Fibroblast of skin of right biceps (primary cell): ENCODE measurements around the gene CACNA1A.

ENCODE experiments used
- DNase-seq: peaks from one replicate; pipeline ENCODE4 v3.0.0-alpha.2; 2013

CACNA1A gene

GRCh38 chr19:13301627-13302334, 204.5 kb downstream of the CACNA1A start:
- DNase-seq, result no peak

DNA sequence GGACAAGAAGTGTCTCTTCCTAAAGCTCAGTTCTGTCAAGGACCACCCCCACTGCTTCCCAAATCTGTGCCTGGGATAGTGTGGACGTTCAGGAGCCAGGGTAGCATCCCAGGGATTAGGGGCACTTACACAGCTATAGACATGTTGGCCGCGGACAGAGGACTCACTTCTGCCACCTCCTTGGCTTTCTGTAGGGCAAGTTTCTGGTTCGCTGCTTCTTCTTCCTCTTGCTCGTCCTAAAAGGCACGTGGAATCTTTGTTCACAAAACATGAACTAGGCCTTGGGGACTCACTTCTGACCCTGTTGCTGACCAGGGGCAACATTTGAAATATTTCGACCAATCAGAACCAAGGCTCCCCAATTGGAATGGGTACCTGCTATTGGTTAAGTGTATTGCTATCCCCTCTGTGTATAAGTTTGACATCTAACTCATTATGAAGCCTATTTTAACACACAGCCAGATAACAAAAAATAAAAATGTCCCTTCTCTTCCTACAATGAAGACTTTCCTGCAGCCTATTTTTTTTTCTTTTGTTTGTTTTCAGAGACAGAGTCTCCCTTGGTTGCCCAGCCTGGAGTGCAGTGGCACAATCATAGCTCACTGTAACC, 205.8 kb downstream of the CACNA1A start:
- no peak for DNase-seq

- no peak for DNase-seq
Observed at GRCh38 chr19:13299838-13300237, 206.4 kb downstream of the CACNA1A start.

- DNase-seq, result no peak
Observed at GRCh38 chr19:13298565-13299481, 207.5 kb downstream of the CACNA1A start.

- no peak for DNase-seq
Observed at GRCh38 chr19:13297023-13297422, 209.3 kb downstream of the CACNA1A start.

- no peak for DNase-seq
Observed at GRCh38 chr19:13294812-13295567, 211.3 kb downstream of the CACNA1A start.

DNA sequence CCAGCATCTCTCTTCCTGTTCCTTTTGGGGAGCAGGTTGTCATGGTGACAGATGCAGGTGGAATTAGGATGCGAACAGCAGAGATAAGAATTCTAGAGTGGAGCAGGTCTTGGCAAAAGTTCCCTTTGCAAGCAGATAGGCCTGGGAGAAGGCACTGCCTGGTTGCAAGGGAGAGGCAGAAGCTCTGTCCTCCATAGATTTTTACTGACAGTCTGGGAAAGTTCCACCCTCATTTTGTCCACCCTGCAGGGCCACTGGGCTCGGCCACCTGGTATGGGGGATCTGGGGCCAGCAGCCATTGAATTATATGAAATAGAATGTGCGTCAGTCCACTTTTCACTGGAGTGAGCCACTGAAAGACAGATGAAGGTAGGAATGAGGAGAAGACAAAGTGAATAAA, 214.4 kb downstream of the CACNA1A start:
- DNase-seq, result no peak

DNA sequence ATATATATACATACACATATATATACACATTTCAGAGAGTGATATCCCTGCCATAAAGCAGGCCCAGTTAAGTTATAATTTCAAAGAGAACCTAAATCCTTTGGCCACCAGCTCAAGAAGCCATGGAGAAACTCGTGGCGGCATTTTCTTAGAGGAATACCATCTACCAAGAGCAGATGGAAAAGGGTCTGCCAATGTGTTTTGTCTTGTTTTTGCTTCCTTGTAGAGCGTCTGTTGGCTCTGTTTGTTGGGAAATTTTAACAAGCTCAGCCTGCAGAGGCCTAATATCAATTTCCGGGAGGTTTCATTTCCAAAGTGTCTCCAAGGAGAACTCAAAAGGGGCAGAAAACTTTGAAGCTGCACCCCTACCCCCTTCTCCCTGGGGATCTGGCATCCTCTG, 215.5 kb downstream of the CACNA1A start:
- DNase-seq, result no peak

- DNase-seq, result no peak
Observed at GRCh38 chr19:13289295-13289694, 217.0 kb downstream of the CACNA1A start.

GRCh38 chr19:13286195-13286985, 219.9 kb downstream of the CACNA1A start:
- no peak for DNase-seq

DNA sequence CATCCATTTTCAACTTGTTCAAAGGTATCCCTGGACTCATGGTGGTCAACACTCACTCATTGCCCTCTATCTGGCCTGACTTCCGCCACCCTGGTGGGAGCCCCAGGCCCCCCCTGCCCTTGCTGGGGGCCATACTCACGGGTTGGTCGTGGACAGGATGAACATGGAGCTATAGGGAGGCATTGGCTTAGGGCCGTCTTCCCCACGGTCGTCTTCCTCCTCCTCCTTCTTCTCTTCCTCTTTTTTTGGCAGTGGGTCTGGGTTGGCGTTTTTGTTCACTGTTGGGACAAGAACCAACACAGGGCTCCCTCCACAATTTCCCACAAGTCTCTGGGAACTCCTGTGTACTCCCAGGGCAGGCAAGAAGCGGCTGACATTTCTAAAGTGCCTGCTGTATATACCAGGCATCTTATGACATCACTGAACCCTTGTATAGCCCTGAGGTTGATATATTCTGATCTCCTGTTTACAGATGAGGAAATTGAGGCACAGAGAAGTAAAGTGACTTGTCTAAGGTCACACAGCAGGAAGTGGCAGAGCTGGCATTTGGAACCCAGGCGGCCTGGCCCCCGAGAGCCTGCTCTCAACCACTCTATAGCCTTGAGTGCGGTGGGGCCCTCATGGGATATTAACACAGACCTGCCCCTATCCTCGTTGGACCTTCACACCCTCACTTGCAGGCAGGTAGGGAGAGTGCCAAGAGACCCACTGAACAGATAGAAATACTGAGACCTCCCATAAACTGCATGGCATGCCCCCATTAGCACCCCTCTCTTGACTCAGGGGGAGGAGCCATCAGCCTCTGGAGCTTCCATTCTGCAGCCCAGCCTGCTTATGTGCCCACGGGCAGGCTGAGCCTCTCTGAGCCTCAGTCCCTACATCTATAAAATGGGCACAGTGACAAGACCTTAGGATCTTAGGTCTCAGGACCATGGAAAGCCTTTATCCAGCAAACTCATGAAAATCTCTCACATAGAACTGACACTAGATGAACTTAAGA, 221.1 kb downstream of the CACNA1A start:
- no peak for DNase-seq

DNA sequence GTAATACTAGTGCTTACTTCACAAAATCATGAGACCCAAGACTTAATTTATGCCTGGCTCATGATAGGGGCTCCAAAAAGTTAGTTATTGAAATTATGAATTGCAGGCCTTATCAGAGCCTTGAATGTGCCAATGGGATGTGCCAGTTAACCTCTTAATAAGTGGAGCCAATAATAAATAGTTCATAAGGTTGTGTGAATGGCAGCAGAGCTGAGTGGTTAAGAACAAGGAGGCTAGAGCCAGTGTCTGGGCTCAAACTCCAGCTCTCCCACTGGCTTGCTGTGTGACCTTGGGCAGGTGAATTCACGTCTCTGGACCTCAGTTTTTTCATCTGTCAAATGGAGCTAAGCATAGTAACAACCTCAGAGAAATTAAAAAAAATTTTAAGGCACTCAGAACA, 222.4 kb downstream of the CACNA1A start:
- no peak for DNase-seq

GRCh38 chr19:13282486-13283065, 223.7 kb downstream of the CACNA1A start:
- DNase-seq, result no peak

DNA sequence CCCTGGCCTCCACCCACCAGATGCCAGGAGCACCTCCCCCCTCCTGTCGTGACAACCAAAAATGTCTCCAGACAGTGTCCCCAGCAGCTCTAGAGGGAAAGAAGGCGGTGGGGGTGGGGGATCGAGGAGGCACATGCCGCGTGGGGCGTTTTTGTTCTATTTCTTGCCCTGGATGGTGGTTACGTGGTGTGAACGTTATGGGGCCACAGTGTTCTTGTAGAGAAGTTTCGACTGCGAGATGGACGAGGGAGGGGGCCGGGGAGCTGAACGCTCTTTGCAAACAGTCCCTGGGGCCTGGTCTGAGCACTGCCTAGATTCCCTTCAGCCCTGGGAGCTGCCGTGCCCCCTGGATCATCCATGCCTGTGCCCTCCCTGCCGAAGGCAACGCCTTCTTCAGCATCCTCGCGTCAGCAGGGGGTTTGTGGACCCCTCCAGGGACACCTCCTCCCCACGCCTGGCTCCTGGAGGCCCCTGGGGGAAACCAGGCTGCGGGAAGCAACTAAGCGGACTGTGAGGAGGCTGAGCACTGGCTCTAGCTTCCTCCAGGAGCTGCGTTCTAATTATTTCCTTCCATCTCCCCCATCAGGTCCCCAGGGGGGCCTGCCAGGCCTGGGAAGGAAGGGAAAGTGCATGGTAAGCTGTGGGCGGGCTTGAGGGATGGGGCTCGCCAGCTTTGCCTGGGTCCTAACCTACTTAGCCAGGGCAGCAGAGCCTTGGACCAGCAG, 224.6 kb downstream of the CACNA1A start:
- no peak for DNase-seq

DNA sequence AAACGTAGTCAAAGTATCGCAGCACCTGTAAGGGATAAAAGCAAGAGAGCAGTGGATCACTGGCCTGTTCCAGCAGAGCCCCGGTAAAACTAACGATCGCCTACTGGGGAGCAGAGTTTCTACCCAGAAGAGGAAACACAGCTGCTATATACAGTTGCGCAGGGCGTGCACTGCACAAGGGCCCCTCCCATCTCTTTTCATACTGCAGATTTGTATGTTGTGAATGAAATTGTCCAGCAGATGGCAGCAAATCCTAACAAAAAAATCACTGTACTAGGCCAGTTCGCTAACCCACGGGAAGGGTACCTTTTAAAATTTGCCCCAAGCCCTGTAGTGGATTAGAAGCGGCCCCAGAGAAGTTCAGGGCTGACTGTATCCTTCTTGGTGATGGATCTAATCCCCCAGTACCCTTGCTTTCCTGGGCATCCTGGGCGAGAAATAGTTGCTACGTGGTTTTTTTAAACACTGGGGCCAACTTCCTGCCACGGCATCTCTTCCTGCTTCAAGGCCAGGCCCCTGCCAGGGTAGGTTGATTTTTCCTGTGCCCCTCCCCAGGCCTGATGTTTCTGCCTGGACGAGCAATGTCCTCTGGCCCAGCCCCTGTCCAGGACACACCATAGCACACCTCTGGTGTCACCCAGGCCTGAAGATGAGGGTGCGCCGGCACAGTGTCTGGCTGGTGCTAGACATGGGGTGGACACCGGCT, 229.0 kb downstream of the CACNA1A start:
- DNase-seq, result peak; percentile 74

DNA sequence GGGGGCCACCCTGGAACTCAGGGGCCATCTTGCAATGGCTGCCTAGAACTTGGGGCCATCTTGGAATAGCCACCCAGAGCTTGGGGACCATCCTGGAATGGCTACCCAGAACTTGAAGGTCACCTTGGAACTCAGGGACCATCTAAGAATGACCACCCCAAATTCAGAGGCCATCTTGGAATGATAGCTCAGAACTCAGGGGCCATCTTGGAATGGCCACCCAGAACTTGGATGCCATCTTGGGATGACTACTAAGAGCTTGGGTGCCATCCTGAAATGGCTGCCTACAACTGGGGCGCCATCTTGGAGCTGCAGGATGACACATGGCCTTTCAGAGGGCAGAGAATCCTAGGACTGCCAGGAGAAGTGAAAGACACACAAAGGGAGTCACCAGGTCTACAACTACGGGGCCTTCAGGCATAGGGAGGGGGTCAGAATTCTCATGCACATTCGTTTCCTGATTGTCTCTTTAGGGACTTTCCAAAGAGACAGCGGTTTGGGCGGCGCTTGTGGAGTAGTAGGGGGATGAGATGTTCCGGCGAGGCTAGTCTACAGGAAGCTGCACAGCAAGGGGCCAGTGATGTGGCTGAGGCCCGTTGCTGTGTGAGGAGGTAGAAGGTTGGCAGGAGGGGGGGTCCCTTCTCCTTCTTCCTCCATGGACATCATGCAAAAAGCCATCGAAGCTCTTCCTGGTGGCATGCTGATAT, 231.1 kb downstream of the CACNA1A start:
- DNase-seq, result no peak

DNA sequence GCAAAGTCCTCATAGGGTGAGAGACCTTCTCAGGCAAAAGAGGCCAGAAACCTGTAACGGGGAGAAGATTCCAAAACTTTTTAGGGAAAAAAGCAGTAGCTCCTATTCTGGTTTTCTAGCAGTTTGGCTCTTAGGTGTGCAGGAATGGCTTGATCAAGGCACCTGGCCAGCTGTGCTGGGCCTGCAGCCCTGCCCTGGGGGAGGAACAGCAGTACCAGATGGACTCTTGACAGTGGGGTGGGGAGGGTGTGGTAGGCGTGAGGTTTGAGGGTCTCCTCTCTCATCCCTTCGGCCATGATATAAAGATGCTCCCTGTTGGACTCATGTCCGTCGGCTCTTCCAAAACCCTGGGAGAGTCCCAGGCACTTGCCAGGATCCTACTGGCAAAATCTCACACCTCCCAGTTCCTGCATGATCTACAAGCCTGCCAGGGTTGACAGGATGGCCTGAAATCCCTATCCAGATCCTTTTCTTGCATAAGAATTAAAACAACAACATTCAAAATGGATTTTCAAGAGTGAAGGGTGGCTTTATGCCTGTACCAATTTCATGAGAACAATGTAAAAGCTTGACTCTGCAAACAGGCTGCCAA, 235.7 kb downstream of the CACNA1A start:
- no peak for DNase-seq

- no peak for DNase-seq
Observed at GRCh38 chr19:13269348-13269747, 236.9 kb downstream of the CACNA1A start.
